DMS153 (cell line): Measurements from ENCODE around the gene TMEM91.
"Not testable (repeated sequence)": the region's sequence is repeated elsewhere in the genome, so short reads cannot be mapped to it uniquely, and the experiment has no call there.

Experiments
- DNase-seq: peaks from one replicate; lab custom pipeline; 2025; lab: John Stamatoyannopoulos, UW

The TMEM91 gene

GRCh38 chr19:41377977-41378709 is 1.8 kb downstream of the TMEM91 start:
- no peak for DNase-seq

- not testable (repeated sequence) for DNase-seq
These were observed 5.2 kb downstream of the TMEM91 start for GRCh38 chr19:41381536-41381935.

- no peak for DNase-seq
These were observed 8.0 kb downstream of the TMEM91 start for GRCh38 chr19:41384351-41384750.

DNA sequence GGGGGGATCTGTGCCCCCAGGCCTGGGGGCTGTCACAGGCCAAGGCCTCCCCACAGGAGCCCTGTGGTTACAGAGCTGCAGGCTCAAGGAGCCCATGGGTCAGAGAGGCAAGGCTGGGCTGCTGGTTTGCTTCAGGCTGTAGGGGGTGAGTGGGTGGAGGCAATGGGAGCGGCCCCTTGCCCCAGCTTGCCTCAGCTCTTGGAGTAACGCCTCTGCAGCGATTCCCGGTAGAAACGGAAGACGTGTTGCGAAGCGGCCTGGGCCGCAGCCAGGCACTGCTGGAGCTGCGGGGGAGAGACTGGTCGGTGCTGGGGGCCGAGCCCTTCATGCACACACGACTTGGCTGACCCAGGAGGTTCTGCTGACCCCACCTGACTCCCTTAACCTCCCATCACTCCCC is 10.1 kb downstream of the TMEM91 start:
- DNase-seq, result no peak

DNA sequence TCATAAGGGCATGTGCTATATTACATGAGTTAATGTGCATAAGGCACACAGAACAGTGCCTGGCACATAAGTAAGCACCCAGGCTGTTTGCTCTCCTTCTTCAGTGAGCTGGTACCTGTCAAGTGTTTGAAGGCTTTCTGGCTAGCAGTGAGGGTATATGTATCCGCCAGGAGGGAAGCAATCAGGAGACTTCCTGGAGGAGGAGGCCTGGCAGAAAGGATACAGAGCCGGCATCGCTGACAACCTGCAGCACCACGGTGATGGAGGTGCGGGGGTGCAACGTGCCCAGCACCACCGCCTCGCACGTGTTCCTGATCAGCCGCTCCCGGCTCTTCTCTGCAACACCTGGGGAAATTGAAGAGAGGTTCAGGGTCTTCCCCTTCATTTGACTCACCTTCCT is 15.3 kb downstream of the TMEM91 start:
- DNase-seq, result no peak

- no peak for DNase-seq
These were observed 16.4 kb downstream of the TMEM91 start for GRCh38 chr19:41392775-41393174.

- no peak for DNase-seq
These were observed 19.0 kb downstream of the TMEM91 start for GRCh38 chr19:41395355-41395754.

- DNase-seq, result peak; percentile 99
These were observed 21.0 kb downstream of the TMEM91 start, which contains the start of the genes BCKDHA and EXOSC5 for GRCh38 chr19:41397086-41398049. BCKDHA (plus strand) TSS chr19:41397818; CDS start chr19:41397828, 10 bp downstream. EXOSC5 (minus strand) TSS chr19:41397359; CDS start chr19:41397328, 31 bp downstream.

DNA sequence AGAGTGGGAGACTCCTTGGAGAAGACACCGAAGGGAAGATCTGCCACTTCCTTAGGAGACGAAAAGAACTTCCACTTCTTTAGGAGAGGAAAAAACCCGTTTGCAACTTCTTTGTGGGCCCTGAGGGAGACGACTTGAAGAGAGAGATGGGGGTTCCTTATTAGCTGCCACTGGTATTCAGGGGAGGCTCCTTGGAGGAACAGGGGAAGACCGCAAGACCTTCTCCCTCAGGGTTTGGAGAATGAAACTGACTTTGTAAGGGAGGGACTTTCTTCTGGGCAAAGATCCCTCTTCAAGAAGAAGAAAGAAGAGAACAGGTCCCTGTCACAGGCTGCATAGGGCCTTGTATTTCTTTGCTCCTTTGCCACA is 21.7 kb downstream of the TMEM91 start:
- no peak for DNase-seq

DNA sequence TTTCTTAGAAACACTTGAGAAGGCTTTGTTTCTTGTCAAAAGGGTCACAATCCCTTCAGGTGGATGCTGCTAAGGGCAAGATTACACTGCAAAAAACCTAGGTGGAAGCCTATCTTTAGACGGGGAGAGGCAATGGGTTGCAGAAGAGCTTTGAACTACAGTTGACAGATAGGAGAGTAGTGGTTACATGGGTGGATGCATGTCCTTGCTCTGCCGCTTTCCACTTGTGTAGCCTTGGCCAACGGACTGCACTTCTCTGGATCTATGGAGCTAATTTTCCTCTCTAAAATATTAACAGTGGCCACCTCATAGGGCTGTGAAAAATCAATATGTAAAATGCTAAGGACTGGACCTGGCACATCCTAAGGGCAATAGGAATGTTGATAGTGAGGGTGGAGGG is 22.3 kb downstream of the TMEM91 start:
- no peak for DNase-seq

DNA sequence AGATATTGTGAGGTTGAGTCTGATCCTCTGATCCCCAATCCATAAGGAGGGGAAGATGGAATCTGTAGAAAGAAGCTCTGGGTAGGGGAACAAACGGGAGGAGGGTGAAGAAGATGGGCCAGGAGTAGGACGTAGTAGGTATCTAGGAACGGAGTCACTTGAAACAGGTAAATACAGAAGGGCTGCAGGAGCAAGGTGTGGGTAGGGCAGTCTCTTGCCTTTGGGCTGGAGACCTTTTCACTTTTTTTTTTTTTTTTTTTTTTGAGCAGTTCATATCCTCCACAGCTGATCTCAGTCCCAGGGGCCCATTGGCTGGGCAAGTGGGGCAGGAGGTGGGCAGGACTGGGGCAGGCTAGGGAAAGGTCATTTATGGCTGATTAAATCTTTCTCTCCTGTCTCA is 22.8 kb downstream of the TMEM91 start:
- no peak for DNase-seq

GRCh38 chr19:41399525-41399924 is 23.2 kb downstream of the TMEM91 start:
- no peak for DNase-seq

DNA sequence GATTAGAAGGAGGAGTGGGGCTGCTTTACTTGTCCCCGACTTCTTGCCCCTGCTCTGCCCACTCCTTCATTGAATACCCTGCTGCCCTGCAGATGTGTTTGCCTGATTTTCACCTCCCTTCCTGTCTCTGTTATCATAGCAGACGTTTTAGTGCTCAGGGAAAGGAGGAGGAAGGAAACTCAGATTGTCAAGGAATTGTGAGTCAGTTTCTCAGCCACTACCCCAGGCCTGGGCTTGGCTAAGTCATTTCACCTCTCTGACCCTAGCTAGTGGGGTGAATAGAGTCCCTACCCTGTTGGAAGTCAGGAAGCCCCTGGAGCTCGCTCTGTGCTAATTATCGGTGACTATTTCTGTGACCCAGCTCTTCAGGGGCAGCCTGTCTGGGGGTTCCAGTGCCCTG is 25.1 kb downstream of the TMEM91 start:
- no peak for DNase-seq

DNA sequence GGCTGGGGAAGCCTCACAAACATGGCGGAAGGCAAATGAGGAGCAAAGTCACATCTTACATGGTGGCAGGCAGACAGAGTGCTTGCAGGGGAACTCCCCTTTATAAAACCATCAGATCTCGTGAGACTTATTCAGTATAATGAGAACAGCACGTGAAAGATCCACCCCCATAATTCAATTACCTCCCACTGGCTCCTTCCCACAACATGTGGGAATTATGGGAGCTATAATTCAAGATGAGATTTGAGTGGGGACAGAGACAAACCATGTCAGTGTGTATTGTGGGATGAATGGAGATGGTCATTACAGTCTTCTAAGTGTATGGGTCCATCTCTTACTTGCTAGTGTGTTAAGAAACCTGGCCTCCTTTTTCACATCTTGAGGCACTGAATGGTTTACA is 25.7 kb downstream of the TMEM91 start:
- no peak for DNase-seq

- no peak for DNase-seq
These were observed 27.0 kb downstream of the TMEM91 start for GRCh38 chr19:41403181-41403970.

DNA sequence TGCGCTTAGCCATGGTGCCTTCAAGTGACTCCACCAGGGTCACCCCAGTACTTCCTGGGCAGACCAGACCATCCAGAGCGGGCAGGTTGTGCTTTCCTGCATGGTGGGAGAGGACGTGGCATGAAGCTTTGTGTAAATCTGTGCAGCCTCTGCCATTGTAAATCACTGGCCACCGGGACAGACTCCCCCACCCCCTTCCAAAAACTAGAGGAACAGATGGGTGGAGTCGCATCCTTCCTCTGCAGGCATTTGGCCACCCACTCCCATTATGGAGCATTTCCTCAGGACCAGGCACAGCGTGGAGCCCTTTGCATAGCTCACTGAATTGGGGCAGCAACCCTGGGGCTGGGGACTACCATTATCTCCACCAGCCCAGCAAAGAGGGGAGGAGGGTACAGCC is 29.4 kb downstream of the TMEM91 start:
- DNase-seq, result no peak

- no peak for DNase-seq
These were observed 30.9 kb downstream of the TMEM91 start for GRCh38 chr19:41407271-41407670.

DNA sequence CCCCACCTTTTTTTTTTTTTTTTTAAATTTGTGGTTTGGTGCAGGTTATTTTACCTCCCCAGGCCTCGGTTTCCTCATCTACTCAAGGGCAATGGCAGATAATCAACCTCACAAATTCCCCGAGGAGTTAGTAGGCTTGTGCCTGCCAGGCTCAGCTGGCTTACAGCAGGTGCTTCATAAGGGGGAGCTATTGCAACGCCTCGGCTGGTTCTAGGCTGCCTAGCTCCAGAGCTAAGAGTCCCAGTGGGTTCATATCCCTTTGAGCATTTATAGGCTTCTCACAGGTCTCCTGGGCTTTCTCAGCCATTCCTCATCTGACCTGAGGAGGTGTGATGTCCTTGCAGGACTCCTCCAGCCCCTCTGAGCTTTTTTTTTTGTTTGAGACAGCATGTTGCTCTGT is 31.9 kb downstream of the TMEM91 start:
- DNase-seq, result no peak

DNA sequence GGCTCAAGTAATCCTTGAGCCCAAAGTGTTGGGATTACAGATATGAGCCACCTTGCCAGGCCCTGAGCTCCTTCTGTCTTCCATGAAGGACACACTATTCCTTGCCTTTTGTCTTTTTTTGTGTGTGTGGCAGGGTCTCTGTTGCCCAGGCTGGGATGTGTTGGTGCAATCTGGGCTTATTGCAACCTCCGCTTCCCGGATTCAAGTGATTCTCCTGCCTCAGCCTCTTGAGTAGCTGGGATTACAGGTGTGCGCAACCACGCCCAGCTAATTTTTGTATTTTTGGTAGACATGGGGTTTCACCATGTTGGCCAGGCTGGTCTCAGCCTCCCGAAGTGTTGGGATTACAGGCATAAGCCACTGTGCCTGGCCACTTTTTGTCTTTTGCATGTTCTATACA is 32.5 kb downstream of the TMEM91 start:
- not testable (repeated sequence) for DNase-seq

DNA sequence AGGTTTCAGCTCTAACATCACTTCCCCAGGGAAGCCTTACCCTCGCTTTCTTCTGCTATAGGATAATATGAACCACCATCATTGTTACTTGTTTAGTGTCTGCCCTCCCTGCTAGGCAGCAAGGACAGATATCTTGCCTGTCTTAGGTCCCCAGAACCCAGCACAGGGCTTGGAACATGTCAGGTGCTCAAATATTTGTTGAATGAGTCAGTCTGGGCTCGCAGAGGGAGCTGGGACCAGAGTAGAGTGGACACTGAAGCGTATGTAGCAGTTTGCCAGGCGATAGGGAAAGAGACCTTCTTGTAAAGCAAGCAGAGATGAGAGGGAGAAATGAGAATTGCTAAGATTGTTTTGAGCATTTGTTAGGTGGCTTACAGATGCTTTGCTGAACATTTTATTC is 33.0 kb downstream of the TMEM91 start:
- peak; percentile 44 for DNase-seq

GRCh38 chr19:41410336-41411054 is 34.2 kb downstream of the TMEM91 start:
- no peak for DNase-seq
